Left lung (tissue), 10 donors: ENCODE results near the gene GANC. TPM values are rescaled to one million over a fixed set of nuclear protein-coding genes. Genes with fewer than 3 reads are reported as not detected.

Experiments used
- ATAC-seq: fragments of 200-7000 bp; cut with Tn5 transposase; one replicate; pipeline ENCODE4 v1.9.1; 2020; ENCODE audit warnings: moderate library complexity
- DNase-seq, 4 donors: peaks; one replicate each; pipeline ENCODE4 v3.0.0-alpha.2; 2013 to 2020
- H3K27ac ChIP-seq, 2 donors: fragments of 200-600 bp; sonication (generic) in 1 of 2; one replicate each; pipeline versions ENCODE4 v1.5.0 to v1.8.0; 2020 to 2021
- H3K27me3 ChIP-seq, 2 donors: fragments of 200-600 bp; sonication (generic) in 1 of 2; one replicate each; pipeline versions ENCODE4 v1.5.0 to v1.8.0; 2020 to 2021
- H3K36me3 ChIP-seq, 2 donors: fragments of 200-600 bp; sonication (generic) in 1 of 2; one replicate each; pipeline versions ENCODE4 v1.5.0 to v1.8.0; 2020 to 2021
- H3K4me1 ChIP-seq, 2 donors: fragments of 200-600 bp; one replicate each; pipeline ENCODE4 v1.8.0; 2021
- H3K4me3 ChIP-seq, 2 donors: fragments of 200-600 bp; sonication (generic) in 1 of 2; one replicate each; pipeline versions ENCODE4 v1.5.0 to v1.8.0; 2020 to 2021; ENCODE audit warnings: mild to moderate bottlenecking in 1 of 2
- H3K9me3 ChIP-seq, 2 donors: fragments of 200-600 bp; sonication (generic) in 1 of 2; one replicate each; pipeline versions ENCODE4 v1.5.0 to v1.8.0; 2020 to 2021
- CTCF ChIP-seq, 2 donors: fragments of 200-600 bp; sonication (generic) in 1 of 2; IDR thresholded peaks; one replicate each; pipeline versions ENCODE4 v1.5.0 to v1.8.0; 2021; ENCODE audit warnings: antibody characterized with exemption in 2 of 2
- intact Hi-C, 2 donors: fragments of 100-400 bp; cut with DNase I; formaldehyde crosslinking; loops; one replicate each; pipeline versions ENCODE4 v1.11.2 to v1.14.2; 2022
- polyA plus RNA-seq, 6 donors: library from polyadenylated mRNA; unstranded; fragments of 120-200 nt; gene quantifications; one replicate each; pipeline ENCODE4 v1.2.1, GENCODE V29; 2013; ENCODE audit not compliant: insufficient read length in 6 of 6
- total RNA-seq, 2 donors: library from RNA; stranded (reverse); fragmentation: NEBNext Ultra II Directional; extraction: Animal tissue kit (Norgen Biotek cat#: 25700); gene quantifications; one replicate each; pipeline ENCODE4 v1.2.1, GENCODE V29; 2021
- donor health status: DM: no; HTN: yes; CAD: no.
- donor health status: DM: no; HTN: no; CAD: no.

GANC gene
- total and polyA plus RNA-seq, 8 donors = 30.1 to 85.3 (median 37.8) TPM

- ATAC-seq (peak; percentile 38), DNase-seq (peak; percentile 57 to 84 (median 68))
- intact Hi-C loops = no loop called here
- peaks cover 0 to 10% of the 10 kb centered on the region in 2 donors for H3K36me3 ChIP-seq
- peak overlapping the region; percentile 58 to 72 for H3K4me3 ChIP-seq
- H3K4me1 ChIP-seq = peaks cover 17 to 62% of the 10 kb centered on the region in 2 donors
- TF ChIP-seq CTCF (IDR thresholded peaks at IDR 0.05) = no peak
- peak overlapping the region; percentile 99 for H3K27ac ChIP-seq
- no peaks in the 10 kb centered on the region for H3K9me3 ChIP-seq
- H3K27me3 ChIP-seq = no peaks in the 10 kb centered on the region
These were observed 1.1 kb downstream of the GANC start for GRCh38 chr15:42273900-42274701.

DNA sequence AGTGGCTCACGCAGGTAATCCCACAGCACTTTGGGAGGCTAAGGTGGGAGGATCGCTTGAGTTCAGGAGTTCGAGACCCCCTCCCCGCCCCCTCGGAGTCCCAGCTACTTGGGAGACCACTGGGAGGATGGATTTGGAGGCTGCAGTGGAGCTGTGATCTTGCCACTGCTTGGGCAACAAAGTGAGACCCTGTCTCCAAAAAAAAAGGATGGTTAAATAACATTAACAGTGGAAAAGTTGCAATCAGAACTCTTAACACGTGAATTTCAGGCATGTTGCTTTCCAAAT lies 1.6 kb downstream of the GANC start:
- H3K27ac ChIP-seq = peak overlapping the region; percentile 99
- intact Hi-C loops = no loop called here
- peaks cover 0 to 15% of the 10 kb centered on the region in 2 donors for H3K36me3 ChIP-seq
- no peaks in the 10 kb centered on the region for H3K27me3 ChIP-seq
- DNase-seq (no peak), ATAC-seq (no peak)
- no peaks in the 10 kb centered on the region for H3K9me3 ChIP-seq
- no peak for TF ChIP-seq CTCF (IDR thresholded peaks at IDR 0.05)
- peaks cover 17 to 62% of the 10 kb centered on the region in 2 donors for H3K4me1 ChIP-seq
- H3K4me3 ChIP-seq = peak overlapping the region; percentile 58 to 72

- Histone ChIP-seq H3K36me3 (peaks cover 0 to 26% of the 10 kb centered on the region in 2 donors), H3K27me3 (no peaks in the 10 kb centered on the region), H3K27ac (peak overlapping the region; percentile 99), H3K4me1 (peaks cover 15 to 53% of the 10 kb centered on the region in 2 donors), H3K9me3 (no peaks in the 10 kb centered on the region), H3K4me3 (peak overlapping the region; percentile 58 to 72)
- ATAC-seq (no peak), DNase-seq (no peak)
- intact Hi-C loops = no loop called here
- no peak for TF ChIP-seq CTCF (IDR thresholded peaks at IDR 0.05)
These were observed 2.9 kb downstream of the GANC start for GRCh38 chr15:42275780-42276391.

GRCh38 chr15:42276762-42277161 lies 3.8 kb downstream of the GANC start:
- H3K9me3 ChIP-seq = no peaks in the 10 kb centered on the region
- H3K4me1 ChIP-seq = peaks cover 6 to 44% of the 10 kb centered on the region in 2 donors
- intact Hi-C loops = no loop called here
- no peak for DNase-seq
- ATAC-seq = no peak
- no peak for TF ChIP-seq CTCF (IDR thresholded peaks at IDR 0.05)
- no peak overlapping the region for H3K4me3 ChIP-seq
- H3K27me3 ChIP-seq = no peaks in the 10 kb centered on the region
- H3K36me3 ChIP-seq = peaks cover 0 to 34% of the 10 kb centered on the region in 2 donors
- H3K27ac ChIP-seq = no peak overlapping the region

DNA sequence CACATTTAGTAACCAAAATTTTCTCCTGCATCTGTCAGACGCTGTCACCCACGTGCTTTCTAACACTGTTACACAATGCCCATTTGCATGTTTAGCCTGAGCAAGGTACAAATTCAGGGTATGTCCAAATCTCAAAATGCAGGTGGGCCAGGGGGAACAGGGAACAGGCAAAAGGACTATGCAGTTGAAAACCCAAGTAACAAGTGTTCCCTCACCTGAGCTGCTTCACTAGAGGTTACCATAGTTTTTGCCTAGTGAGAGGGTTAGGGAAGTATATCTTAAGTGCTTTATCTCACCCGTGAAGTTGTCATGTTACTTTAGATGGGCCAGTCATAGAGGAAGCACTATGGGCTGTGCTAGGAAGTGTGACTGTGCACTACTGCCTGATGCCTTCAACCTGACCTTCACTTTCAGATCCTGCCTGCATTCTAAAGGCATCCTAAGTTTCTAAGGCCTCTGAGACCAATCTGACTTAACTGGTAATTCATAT lies 6.3 kb downstream of the GANC start:
- H3K4me3 ChIP-seq = no peak overlapping the region
- no peak for TF ChIP-seq CTCF (IDR thresholded peaks at IDR 0.05)
- DNase-seq (no peak), ATAC-seq (peak; percentile 38)
- peaks cover 0 to 59% of the 10 kb centered on the region in 2 donors for H3K36me3 ChIP-seq
- no peaks in the 10 kb centered on the region for H3K9me3 ChIP-seq
- intact Hi-C loops = no loop called here
- peaks cover 0 to 36% of the 10 kb centered on the region in 2 donors for H3K4me1 ChIP-seq
- peak overlapping the region in 1 of 2 donors; percentile 64 for H3K27ac ChIP-seq
- no peaks in the 10 kb centered on the region for H3K27me3 ChIP-seq
